SK-N-SH (cell line): Measurements from ENCODE around the gene VAPB. TPM values are rescaled to one million over a fixed set of nuclear protein-coding genes. Genes with fewer than 3 reads are reported as not detected.

Source experiments
- CTCF ChIA-PET: fragments of 300-600, 350-600 bp; formaldehyde crosslinking; extraction: SDS; loops from one replicate; lab custom pipeline; 2021; lab: Yijun Ruan, JAX
- POLR2A ChIA-PET: fragments of 350-600 bp; sonication (Branson Sonifier 250); formaldehyde crosslinking; extraction: SDS; loops from one replicate; lab custom pipeline; 2020; ENCODE audit warnings: antibody characterized with exemption, inconsistent platforms; lab: Yijun Ruan, JAX
- DNase-seq: peaks from one replicate; pipeline ENCODE4 v3.0.0; 2012
- H2AFZ ChIP-seq: fragments of 200-600 bp; sonication (generic); 2 replicates; pipeline ENCODE4 v1.8.1; 2016; ENCODE audit warnings: antibody characterized with exemption, mild to moderate bottlenecking, low read depth
- H3F3A ChIP-seq: fragments of 200-600 bp; sonication (generic); replicated peaks from 2 replicates; pipeline ENCODE3; 2016; ENCODE audit warnings: antibody characterized with exemption, mild to moderate bottlenecking; ENCODE audit not compliant: insufficient read depth
- H3K27ac ChIP-seq, 2 experiments: fragments of 200-500 bp in 1 of 2; fragments of 200-600 bp in 1 of 2; sonication (Bioruptor generic) in 1 of 2; sonication (generic), shearing (Covaris generic) in 1 of 2; 2 replicates each; pipeline versions ENCODE4 v1.5.1 to v1.6.1; 2014 to 2016; ENCODE audit warnings: low read depth in 2 of 2, inconsistent platforms in 1 of 2, low read length in 1 of 2, mild to moderate bottlenecking in 1 of 2, mixed read lengths in 1 of 2
- H3K27me3 ChIP-seq: fragments of 200-600 bp; sonication (generic), shearing (Covaris generic); 2 replicates; pipeline ENCODE4 v1.6.1; 2016; ENCODE audit warnings: mixed run types; ENCODE audit not compliant: insufficient read depth
- H3K36me3 ChIP-seq, 2 experiments: fragments of 200-500 bp in 1 of 2; fragments of 200-600 bp in 1 of 2; sonication (Bioruptor generic) in 1 of 2; sonication (generic) in 1 of 2; replicated peaks in 1 of 2; 2 replicates each; pipeline versions ENCODE3 to v1.5.1; 2014 to 2016; ENCODE audit warnings: low read length in 1 of 2, mild to moderate bottlenecking in 1 of 2; ENCODE audit not compliant: insufficient read depth in 2 of 2, control insufficient read depth in 1 of 2
- H3K4me1 ChIP-seq, 2 experiments: fragments of 200-500 bp in 1 of 2; fragments of 200-600 bp in 1 of 2; sonication (Bioruptor generic) in 1 of 2; sonication (generic), shearing (Covaris generic) in 1 of 2; 2 replicates each; pipeline versions ENCODE4 v1.5.1 to v1.6.1; 2014 to 2016; ENCODE audit warnings: low read depth in 1 of 2, low read length in 1 of 2, mixed run types in 1 of 2; ENCODE audit not compliant: insufficient read depth in 2 of 2, control insufficient read depth in 1 of 2
- H3K4me2 ChIP-seq: fragments of 200-600 bp; sonication (generic), shearing (Covaris generic); 2 replicates; pipeline ENCODE4 v1.6.1; 2017; ENCODE audit warnings: mixed run types
- H3K4me3 ChIP-seq, 2 experiments: fragments of 200-500 bp in 1 of 2; fragments of 200-600 bp in 1 of 2; sonication (Bioruptor generic) in 1 of 2; sonication (generic), shearing (Covaris generic) in 1 of 2; 2 replicates each; pipeline versions ENCODE4 v1.5.1 to v1.8.1; 2014 to 2016; ENCODE audit warnings: low read depth in 2 of 2, inconsistent platforms in 1 of 2, low read length in 1 of 2, mild to moderate bottlenecking in 1 of 2, mixed read lengths in 1 of 2, moderate library complexity in 1 of 2
- H3K79me2 ChIP-seq: fragments of 200-600 bp; sonication (generic); 2 replicates; pipeline ENCODE4 v1.8.1; 2017; ENCODE audit warnings: mild to moderate bottlenecking; ENCODE audit not compliant: insufficient read depth
- H3K9ac ChIP-seq: fragments of 200-600 bp; sonication (generic); 2 replicates; pipeline ENCODE4 v1.6.1; 2017; ENCODE audit warnings: mixed run types
- H3K9me2 ChIP-seq: fragments of 200-600 bp; sonication (generic); 2 replicates; pipeline ENCODE4 v1.6.1; 2017; ENCODE audit warnings: mixed run types
- H3K9me3 ChIP-seq: fragments of 200-600 bp; sonication (generic); 2 replicates; pipeline ENCODE4 v1.6.1; 2017; ENCODE audit warnings: mixed run types, mild to moderate bottlenecking, moderate library complexity
- H4K20me1 ChIP-seq: fragments of 200-600 bp; sonication (generic); 2 replicates; pipeline ENCODE4 v1.6.1; 2017; ENCODE audit warnings: mild to moderate bottlenecking, mixed run types; ENCODE audit not compliant: insufficient read depth
- CHD2 ChIP-seq: fragments of 150-350 bp; IDR thresholded peaks from 2 replicates; pipeline ENCODE4 v1.6.1; 2018; ENCODE audit warnings: low read length; ENCODE audit not compliant: partially characterized antibody
- CTCF ChIP-seq: fragments of 200-600 bp; sonication (generic); IDR thresholded peaks from 2 replicates; pipeline ENCODE4 v1.6.1; 2017; ENCODE audit warnings: antibody characterized with exemption, mild to moderate bottlenecking, moderate library complexity
- EP300 ChIP-seq, 2 experiments: IDR thresholded peaks; 2 replicates each; pipeline versions ENCODE4 v1.4.0 to v1.6.1; 2012; ENCODE audit warnings: borderline replicate concordance in 1 of 2, low read depth in 1 of 2, low read length in 1 of 2
- FOSL2 ChIP-seq: IDR thresholded peaks from 2 replicates; pipeline ENCODE4 v1.4.0; 2012; ENCODE audit warnings: low read depth, mild to moderate bottlenecking, moderate library complexity, borderline replicate concordance
- FOXJ3 ChIP-seq: sonication (generic); formaldehyde crosslinking; IDR thresholded peaks from 2 replicates; pipeline ENCODE4 v1.5.1; 2020; ENCODE audit warnings: mild to moderate bottlenecking, missing genetic modification reagents
- FOXM1 ChIP-seq: IDR thresholded peaks from 2 replicates; pipeline ENCODE4 v1.4.0; 2012; ENCODE audit warnings: low read depth, mild to moderate bottlenecking
- GABPA ChIP-seq: IDR thresholded peaks from 2 replicates; pipeline ENCODE4 v1.4.0; 2012; ENCODE audit warnings: low read depth, mild to moderate bottlenecking
- IRF3 ChIP-seq: fragments of 150-350 bp; IDR thresholded peaks from 2 replicates; pipeline ENCODE4 v1.6.1; 2016; ENCODE audit warnings: mild to moderate bottlenecking, low read depth, low read length
- MAX ChIP-seq: IDR thresholded peaks from 2 replicates; pipeline ENCODE4 v1.4.0; 2012; ENCODE audit warnings: low read depth
- NFIC ChIP-seq: IDR thresholded peaks from 2 replicates; pipeline ENCODE4 v1.4.0; 2012; ENCODE audit warnings: borderline replicate concordance
- POLR2AphosphoS5 ChIP-seq: IDR thresholded peaks from 2 replicates; pipeline ENCODE4 v1.6.1; 2012; ENCODE audit warnings: low read depth, low read length
- RCOR1 ChIP-seq: fragments of 150-350 bp; IDR thresholded peaks from 2 replicates; pipeline ENCODE4 v1.6.1; 2017; ENCODE audit warnings: antibody characterized with exemption, low read length
- RFX5 ChIP-seq: IDR thresholded peaks from 2 replicates; pipeline ENCODE4 v1.6.1; 2012; ENCODE audit warnings: mild to moderate bottlenecking, improper control_type of control experiment, low read length
- SIN3A ChIP-seq: IDR thresholded peaks from 2 replicates; pipeline ENCODE4 v1.6.1; 2012; ENCODE audit warnings: low read depth, mild to moderate bottlenecking, low read length, moderate library complexity, borderline replicate concordance
- TAF1 ChIP-seq: IDR thresholded peaks from 2 replicates; pipeline ENCODE4 v1.6.1; 2012; ENCODE audit warnings: low read depth, mild to moderate bottlenecking, low read length, moderate library complexity, borderline replicate concordance
- TCF12 ChIP-seq: IDR thresholded peaks from 2 replicates; pipeline ENCODE4 v1.4.0; 2012
- TEAD4 ChIP-seq: IDR thresholded peaks from 2 replicates; pipeline ENCODE4 v1.4.0; 2012; ENCODE audit warnings: mild to moderate bottlenecking, borderline replicate concordance; ENCODE audit not compliant: insufficient read depth
- USF1 ChIP-seq: IDR thresholded peaks from 2 replicates; pipeline ENCODE4 v1.4.0; 2012; ENCODE audit warnings: low read depth, borderline replicate concordance
- YY1 ChIP-seq: IDR thresholded peaks from 2 replicates; pipeline ENCODE4 v1.4.0; 2012; ENCODE audit warnings: low read depth, mild to moderate bottlenecking
- ZBTB33 ChIP-seq: IDR thresholded peaks from 2 replicates; pipeline ENCODE4 v1.4.0; 2012; ENCODE audit warnings: low read depth, borderline replicate concordance
- WGBS: methylation state at CpG from one replicate; pipeline ENCODE4 v1.1.6; 2017; ENCODE audit warnings: low lambda C conversion rate; 5-methylcytosine and 5-hydroxymethylcytosine counted together
- polyA plus RNA-seq, 3 experiments: library from polyadenylated mRNA; depleted of rRNA; stranded (reverse); fragments of >200 nt; gene quantifications; 2 replicates each; pipeline ENCODE4 v1.2.3, GENCODE V29; 2012

Gene VAPB
- polyA plus RNA-seq, 1 of the 3 experiments (the other 2 are of a cell fraction), result 16.9 TPM

- 92% methylated on average over 2 of the region's 2 CpGs for WGBS
- ChIA-PET POLR2A (no interaction called here), CTCF (no interaction called here)
Measured at GRCh38 chr20:58428364-58428763, 39.3 kb downstream of the VAPB start.

More at GRCh38 chr20:58428364-58428763, 39.3 kb downstream of the VAPB start:
- Histone ChIP-seq H3K79me2 (peaks cover 98% of the 10 kb centered on the region), H3K9me2 (no peaks in the 10 kb centered on the region), H3K9me3 (no peaks in the 10 kb centered on the region), H3K9ac (no peak overlapping the region), H3K4me2 (no peak overlapping the region), H4K20me1 (no peaks in the 10 kb centered on the region; the same call in 1 of the 2 replicates), H3K27ac (no peak overlapping the region), H3K4me1 (peaks cover 1 to 5% of the 10 kb centered on the region in 2 experiments; a peak in 2 of 4 replicates), H3K4me3 (no peak overlapping the region), H3K36me3 (peaks cover 6 to 20% of the 10 kb centered on the region in 2 experiments), H3K27me3 (no peaks in the 10 kb centered on the region), H3F3A (peaks cover 16% of the 10 kb centered on the region), H2AFZ (no peak overlapping the region)
- no peak for DNase-seq
- TF ChIP-seq SIN3A, result no peak
- TF ChIP-seq IRF3, result no peak
- TF ChIP-seq FOXJ3 (CRISPR knock-in tag), result no peak
- no peak for TF ChIP-seq TCF12
- TF ChIP-seq CTCF, result no peak
- no peak for TF ChIP-seq USF1
- TF ChIP-seq FOXM1, result no peak
- no peak for TF ChIP-seq NFIC
- TF ChIP-seq ZBTB33, result no peak
- TF ChIP-seq GABPA, result no peak
- TF ChIP-seq RFX5, result no peak
- TF ChIP-seq TEAD4, result no peak
- no peak for TF ChIP-seq YY1
- no peak for TF ChIP-seq CHD2
- TF ChIP-seq MAX, result no peak
- TF ChIP-seq POLR2AphosphoS5, result no peak
- TF ChIP-seq RCOR1, result no peak
- TF ChIP-seq TAF1, result no peak
- no peak for TF ChIP-seq FOSL2
- TF ChIP-seq EP300 (IDR thresholded peaks at IDR 0.05; ENCODE audit: borderline replicate concordance in 1 of 2, low read depth in 1 of 2, low read length in 1 of 2), result no peak
